Lower leg skin (tissue), 3 donors: ENCODE measurements around the gene ADGRL4.

ENCODE experiments used
- POLR2A ChIP-seq, 2 donors: fragments of 450-650 bp; IDR thresholded peaks; one replicate each; pipeline ENCODE4 v1.6.1; 2016 to 2017; ENCODE audit warnings: antibody characterized with exemption in 2 of 2, mild to moderate bottlenecking in 1 of 2, moderate library complexity in 1 of 2
- TF ChIP-seq, protein P1 (sequence below), 3 donors: fragments of 450-650 bp; IDR thresholded peaks; one replicate each; pipeline ENCODE4 v1.5.1; 2016; ENCODE audit warnings: antibody characterized with exemption in 3 of 3, mild to moderate bottlenecking in 3 of 3, moderate library complexity in 2 of 3

- TF ChIP-seq, protein P1, sequence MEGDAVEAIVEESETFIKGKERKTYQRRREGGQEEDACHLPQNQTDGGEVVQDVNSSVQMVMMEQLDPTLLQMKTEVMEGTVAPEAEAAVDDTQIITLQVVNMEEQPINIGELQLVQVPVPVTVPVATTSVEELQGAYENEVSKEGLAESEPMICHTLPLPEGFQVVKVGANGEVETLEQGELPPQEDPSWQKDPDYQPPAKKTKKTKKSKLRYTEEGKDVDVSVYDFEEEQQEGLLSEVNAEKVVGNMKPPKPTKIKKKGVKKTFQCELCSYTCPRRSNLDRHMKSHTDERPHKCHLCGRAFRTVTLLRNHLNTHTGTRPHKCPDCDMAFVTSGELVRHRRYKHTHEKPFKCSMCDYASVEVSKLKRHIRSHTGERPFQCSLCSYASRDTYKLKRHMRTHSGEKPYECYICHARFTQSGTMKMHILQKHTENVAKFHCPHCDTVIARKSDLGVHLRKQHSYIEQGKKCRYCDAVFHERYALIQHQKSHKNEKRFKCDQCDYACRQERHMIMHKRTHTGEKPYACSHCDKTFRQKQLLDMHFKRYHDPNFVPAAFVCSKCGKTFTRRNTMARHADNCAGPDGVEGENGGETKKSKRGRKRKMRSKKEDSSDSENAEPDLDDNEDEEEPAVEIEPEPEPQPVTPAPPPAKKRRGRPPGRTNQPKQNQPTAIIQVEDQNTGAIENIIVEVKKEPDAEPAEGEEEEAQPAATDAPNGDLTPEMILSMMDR (IDR thresholded peaks at IDR 0.05), result no peak
- TF ChIP-seq POLR2A (IDR thresholded peaks at IDR 0.05), result no peak
Measured at GRCh38 chr1:78950826-78951225, 55.7 kb downstream of the ADGRL4 start.
